BJ (cell line): ENCODE measurements around the gene ABCA7. TPM values are rescaled to one million over a fixed set of nuclear protein-coding genes. Genes with fewer than 3 reads are reported as not detected.
A peak's percentile ranks its signal among the peaks of the same experiment; 100 is the strongest.

Source experiments
- CTCF ChIA-PET: fragments of 350-600 bp; formaldehyde crosslinking; extraction: SDS; loops from one replicate; lab custom pipeline; 2021; ENCODE audit warnings: antibody characterized with exemption, inconsistent platforms; lab: Yijun Ruan, JAX
- POLR2A ChIA-PET: fragments of 300-600 bp; sonication (Branson Sonifier 250); formaldehyde crosslinking; extraction: SDS; loops from one replicate; lab custom pipeline; 2021; ENCODE audit warnings: antibody characterized with exemption; lab: Charles Lee
- DNase-seq: peaks from one replicate; pipeline ENCODE4 v3.0.0-alpha.2; 2011; ENCODE audit warnings: low read depth
- H3K27me3 ChIP-seq: 2 replicates; pipeline ENCODE4 v1.6.0; 2011; ENCODE audit warnings: low read length; ENCODE audit not compliant: control insufficient read depth, insufficient read depth
- H3K36me3 ChIP-seq: 2 replicates; pipeline ENCODE4 v1.5.1; 2011; ENCODE audit warnings: low read length; ENCODE audit not compliant: control insufficient read depth, insufficient read depth
- H3K4me3 ChIP-seq: 2 replicates; pipeline ENCODE4 v1.5.1; 2011; ENCODE audit warnings: low read depth, mild to moderate bottlenecking, control low read depth, low read length
- CTCF ChIP-seq: IDR thresholded peaks from 2 replicates; pipeline ENCODE4 v1.5.1; 2011; ENCODE audit warnings: low read depth, mild to moderate bottlenecking, control low read depth, inconsistent platforms, low read length, moderate library complexity; ENCODE audit not compliant: insufficient read depth
- polyA plus RNA-seq: library from polyadenylated mRNA; depleted of rRNA; stranded (reverse); fragments of >200 nt; gene quantifications from 2 replicates; pipeline ENCODE4 v1.2.3, GENCODE V29; 2011

The ABCA7 gene
- polyA plus RNA-seq, 1 experiment, result 1.9 TPM

GRCh38 chr19:1067341-1067957, 27.5 kb downstream of the ABCA7 start:
- peak overlapping the region; percentile 27 for H3K4me3 ChIP-seq
- DNase-seq, result no peak
- ChIA-PET CTCF (interaction anchor here (0.8 to 1.6 kb wide), 3 partner anchors 9 to 127 kb away, joined by 3 to 6 read pairs (median 4); no protein-coding TSS in a partner anchor), POLR2A (no interaction called here)
- TF ChIP-seq CTCF, result no peak
- H3K36me3 ChIP-seq, result no peaks in the 10 kb centered on the region; the same call in 1 of the 2 replicates
- peaks cover 9% of the 10 kb centered on the region for H3K27me3 ChIP-seq

- ChIA-PET CTCF (interaction anchor here (0.8 to 0.9 kb wide), 2 partner anchors 27 to 126 kb away, joined by 3 to 4 read pairs; no protein-coding TSS in a partner anchor), POLR2A (no interaction called here)
- Histone ChIP-seq H3K27me3 (peaks cover 9% of the 10 kb centered on the region), H3K36me3 (no peaks in the 10 kb centered on the region; the same call in 1 of the 2 replicates), H3K4me3 (no peak overlapping the region)
- no peak for TF ChIP-seq CTCF
- no peak for DNase-seq
These were observed 28.4 kb downstream of the ABCA7 start for GRCh38 chr19:1068009-1069001.

GRCh38 chr19:1069009-1069779, 29.3 kb downstream of the ABCA7 start:
- no peak for TF ChIP-seq CTCF
- CTCF ChIA-PET, result no interaction called here
- Histone ChIP-seq H3K4me3 (no peak overlapping the region), H3K27me3 (peaks cover 9% of the 10 kb centered on the region), H3K36me3 (no peaks in the 10 kb centered on the region; the same call in 1 of the 2 replicates)
- POLR2A ChIA-PET, result no interaction called here
- no peak for DNase-seq

GRCh38 chr19:1070576-1070930, 30.6 kb downstream of the ABCA7 start:
- DNase-seq, result no peak
- CTCF ChIA-PET, result interaction anchor here (2.6 kb wide), 1 partner anchor 11 kb away, joined by 12 read pairs; no protein-coding TSS in a partner anchor
- TF ChIP-seq CTCF, result peak; percentile 21; the same call in 1 of the 2 replicates
- no peak overlapping the region for H3K4me3 ChIP-seq
- H3K27me3 ChIP-seq, result peaks cover 9% of the 10 kb centered on the region
- H3K36me3 ChIP-seq, result no peaks in the 10 kb centered on the region; the same call in 1 of the 2 replicates
- POLR2A ChIA-PET, result no interaction called here
